Activated CD4-positive, alpha-beta T cell treated with anti-CD3 and anti-CD28 coated beads, Interleukin-2, amount 50 U/mL, for 1 hour (primary cell): ENCODE measurements around the gene NDUFA3.

Experiments
- DNase-seq: peaks from one replicate; pipeline ENCODE4 v3.0.0-alpha.2; 2020

NDUFA3 gene

GRCh38 chr19:54108496-54108895, 5.8 kb downstream of the NDUFA3 start:
- DNase-seq, result no peak

- no peak for DNase-seq
Measured at GRCh38 chr19:54109651-54110050, 7.0 kb downstream of the NDUFA3 start.

- DNase-seq, result peak; percentile 23
Measured at GRCh38 chr19:54114340-54115108, 11.9 kb downstream of the NDUFA3 start.

- DNase-seq, result peak; percentile 98
Measured at GRCh38 chr19:54115109-54116063, 12.7 kb downstream of the NDUFA3 start, which contains the start of the genes PRPF31 and TFPT. TSS of gene PRPF31 (plus strand) at chr19:54115754. CDS start at chr19:54118279, 2,525 bp downstream. TSS of gene TFPT (minus strand) at chr19:54115657. CDS start at chr19:54115269, 388 bp downstream.

GRCh38 chr19:54121259-54121658, 18.6 kb downstream of the NDUFA3 start:
- DNase-seq, result no peak

GRCh38 chr19:54123682-54124081, 21.0 kb downstream of the NDUFA3 start:
- no peak for DNase-seq

GRCh38 chr19:54124393-54124792, 21.7 kb downstream of the NDUFA3 start:
- DNase-seq, result no peak

- DNase-seq, result no peak
Measured at GRCh38 chr19:54125713-54126112, 23.1 kb downstream of the NDUFA3 start.

GRCh38 chr19:54127688-54128440, 25.2 kb downstream of the NDUFA3 start:
- no peak for DNase-seq

GRCh38 chr19:54128441-54128725, 25.7 kb downstream of the NDUFA3 start:
- no peak for DNase-seq

GRCh38 chr19:54128796-54129616, 26.4 kb downstream of the NDUFA3 start:
- DNase-seq, result no peak

- DNase-seq, result no peak
Measured at GRCh38 chr19:54129617-54129996, 27.0 kb downstream of the NDUFA3 start.

- DNase-seq, result no peak
Measured at GRCh38 chr19:54133312-54133956, 30.8 kb downstream of the NDUFA3 start.

- no peak for DNase-seq
Measured at GRCh38 chr19:54133957-54134590, 31.4 kb downstream of the NDUFA3 start.

GRCh38 chr19:54136086-54136863, 33.6 kb downstream of the NDUFA3 start:
- DNase-seq, result no peak

- peak; percentile 98 for DNase-seq
Measured at GRCh38 chr19:54136864-54137698, 34.4 kb downstream of the NDUFA3 start.

- DNase-seq, result peak; percentile 30
Measured at GRCh38 chr19:54137699-54138488, 35.2 kb downstream of the NDUFA3 start, which contains the start of gene CNOT3. TSS of gene CNOT3 (plus strand) at chr19:54137762. CDS start at chr19:54142979, 5,217 bp downstream.

GRCh38 chr19:54138489-54139256, 36.0 kb downstream of the NDUFA3 start:
- DNase-seq, result no peak
